Spleen (tissue), 7 donors: ENCODE measurements around the gene SMARCA4.

Experiments used
- CTCF ChIP-seq, 11 experiments: fragments of 200-600 bp in 7 of 11; fragments of 450-650 bp in 4 of 11; sonication (generic) in 4 of 11; IDR thresholded peaks in 8 of 11; conservative IDR thresholded peaks in 3 of 11; 1 replicate in 7 of 11; 2 replicates in 4 of 11; pipeline versions ENCODE4 v1.4.0 to v1.8.0; 2016 to 2021; ENCODE audit warnings: antibody characterized with exemption in 11 of 11, inconsistent platforms in 4 of 11, mild to moderate bottlenecking in 1 of 11
- POLR2AphosphoS5 ChIP-seq, 3 donors: sonication (generic); formaldehyde crosslinking; IDR thresholded peaks; one replicate each; pipeline ENCODE4 v1.5.1; 2017; ENCODE audit warnings: antibody characterized with exemption in 3 of 3
- donor health status: DM: no; HTN: no; CAD: no; lungs with moderate emphysema.
- donor health status: DM: no; HTN: no; CAD: no.
- donor health status: DM: no; HTN: no; CAD: no.

- TF ChIP-seq CTCF (IDR thresholded peaks at IDR 0.05 in 8 of 11, conservative IDR thresholded peaks at IDR 0.05 in 3 of 11) (no peak), POLR2AphosphoS5 (IDR thresholded peaks at IDR 0.05) (peak; percentile 17 to 54 (median 20))
Measured at GRCh38 chr19:11064831-11065303, 104.0 kb downstream of the SMARCA4 start.
